BE2C (cell line): Measurements from ENCODE around the gene DPH2.

Experiments
- DNase-seq: peaks from one replicate; pipeline ENCODE4 v3.0.0-alpha.2; 2020
- H3K27me3 ChIP-seq: fragments of 250-450 bp; sonication (Bioruptor Pico); 2 replicates; pipeline ENCODE4 v1.5.1; 2020; ENCODE audit warnings: mild to moderate bottlenecking
- H3K36me3 ChIP-seq: fragments of 250-450 bp; sonication (Bioruptor Pico); 2 replicates; pipeline ENCODE4 v1.5.1; 2020; ENCODE audit warnings: mild to moderate bottlenecking
- H3K4me1 ChIP-seq: fragments of 250-450 bp; sonication (Bioruptor Pico); 2 replicates; pipeline ENCODE4 v1.5.1; 2020
- H3K4me3 ChIP-seq: 2 replicates; pipeline ENCODE4 v1.5.1; 2011; ENCODE audit warnings: low read depth, low read length
- H3K9me3 ChIP-seq: fragments of 250-450 bp; sonication (Bioruptor Pico); 2 replicates; pipeline ENCODE4 v1.5.1; 2020
- TF ChIP-seq, protein P1 (sequence below): IDR thresholded peaks from 2 replicates; pipeline ENCODE4 v1.5.1; 2012; ENCODE audit warnings: mild to moderate bottlenecking, low read depth, low read length

The DPH2 gene

DNA sequence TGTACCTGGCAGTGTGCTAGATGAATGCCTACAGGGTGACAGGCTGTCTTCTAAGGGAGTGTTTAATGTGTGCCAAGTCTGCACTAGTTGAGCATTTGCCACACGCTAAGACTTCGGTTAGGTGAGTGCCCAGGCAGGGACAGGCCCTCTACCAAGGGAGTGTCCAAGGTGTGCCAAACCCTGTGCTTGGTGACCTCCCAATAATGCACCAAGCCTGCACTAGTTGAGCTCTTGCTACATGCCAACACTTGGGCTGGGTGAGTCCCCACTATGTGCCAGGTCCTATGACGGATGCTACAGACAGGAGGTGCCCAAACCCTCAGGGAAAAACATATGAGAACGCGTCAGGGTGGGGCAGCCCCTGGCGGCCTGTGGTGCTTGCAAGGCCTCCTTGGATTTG lies 50.7 kb downstream of the DPH2 start:
- TF ChIP-seq, protein P1, sequence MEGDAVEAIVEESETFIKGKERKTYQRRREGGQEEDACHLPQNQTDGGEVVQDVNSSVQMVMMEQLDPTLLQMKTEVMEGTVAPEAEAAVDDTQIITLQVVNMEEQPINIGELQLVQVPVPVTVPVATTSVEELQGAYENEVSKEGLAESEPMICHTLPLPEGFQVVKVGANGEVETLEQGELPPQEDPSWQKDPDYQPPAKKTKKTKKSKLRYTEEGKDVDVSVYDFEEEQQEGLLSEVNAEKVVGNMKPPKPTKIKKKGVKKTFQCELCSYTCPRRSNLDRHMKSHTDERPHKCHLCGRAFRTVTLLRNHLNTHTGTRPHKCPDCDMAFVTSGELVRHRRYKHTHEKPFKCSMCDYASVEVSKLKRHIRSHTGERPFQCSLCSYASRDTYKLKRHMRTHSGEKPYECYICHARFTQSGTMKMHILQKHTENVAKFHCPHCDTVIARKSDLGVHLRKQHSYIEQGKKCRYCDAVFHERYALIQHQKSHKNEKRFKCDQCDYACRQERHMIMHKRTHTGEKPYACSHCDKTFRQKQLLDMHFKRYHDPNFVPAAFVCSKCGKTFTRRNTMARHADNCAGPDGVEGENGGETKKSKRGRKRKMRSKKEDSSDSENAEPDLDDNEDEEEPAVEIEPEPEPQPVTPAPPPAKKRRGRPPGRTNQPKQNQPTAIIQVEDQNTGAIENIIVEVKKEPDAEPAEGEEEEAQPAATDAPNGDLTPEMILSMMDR: no peak
- no peak overlapping the region for H3K4me3 ChIP-seq
- no peaks in the 10 kb centered on the region for H3K9me3 ChIP-seq
- H3K4me1 ChIP-seq: no peaks in the 10 kb centered on the region; the same call in 1 of the 2 replicates
- no peaks in the 10 kb centered on the region for H3K27me3 ChIP-seq
- no peaks in the 10 kb centered on the region for H3K36me3 ChIP-seq
- DNase-seq: no peak

DNA sequence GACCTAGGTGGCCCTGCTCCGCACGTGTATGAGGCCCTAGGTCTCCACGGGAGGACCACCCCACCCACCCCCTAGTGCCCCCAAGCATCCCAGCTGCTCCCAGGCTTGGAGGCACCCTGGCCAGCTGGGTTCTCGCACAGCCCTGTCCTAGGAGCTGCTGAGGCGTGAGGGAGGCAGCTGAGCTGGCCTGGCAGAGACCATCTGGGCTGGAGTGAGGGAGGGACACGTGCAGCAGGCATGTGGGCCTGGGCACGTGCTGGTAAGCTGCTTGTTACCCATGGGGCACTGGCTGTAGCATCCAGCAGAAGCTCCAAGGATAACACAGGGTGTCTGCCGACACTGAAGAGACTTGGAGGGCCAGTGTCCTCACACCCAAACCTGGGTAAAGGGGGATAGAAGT lies 51.3 kb downstream of the DPH2 start:
- H3K4me3 ChIP-seq: no peak overlapping the region
- H3K9me3 ChIP-seq: no peaks in the 10 kb centered on the region
- H3K4me1 ChIP-seq: no peaks in the 10 kb centered on the region; the same call in 1 of the 2 replicates
- TF ChIP-seq, protein P1: no peak
- DNase-seq: no peak
- H3K27me3 ChIP-seq: no peaks in the 10 kb centered on the region
- no peaks in the 10 kb centered on the region for H3K36me3 ChIP-seq

- DNase-seq: no peak
- no peaks in the 10 kb centered on the region for H3K36me3 ChIP-seq
- H3K4me1 ChIP-seq: no peaks in the 10 kb centered on the region; the same call in 1 of the 2 replicates
- no peak overlapping the region for H3K4me3 ChIP-seq
- H3K9me3 ChIP-seq: no peaks in the 10 kb centered on the region
- no peaks in the 10 kb centered on the region for H3K27me3 ChIP-seq
- TF ChIP-seq, protein P1: no peak
Measured at GRCh38 chr1:44021581-44022321, 51.9 kb downstream of the DPH2 start.
